ENCODE results near the gene SLC66A2. TPM values are rescaled to one million over a fixed set of nuclear protein-coding genes. Genes with fewer than 3 reads are reported as not detected.

SLC66A2 gene
- total and polyA plus RNA-seq, 8 donors, result 18.1 to 148 (median 24.4) TPM

- H3K27me3 ChIP-seq, result no peaks in the 10 kb centered on the region
- no peak for DNase-seq
- no peak overlapping the region for H3K27ac ChIP-seq
- H3K9me3 ChIP-seq, result no peaks in the 10 kb centered on the region
- WGBS, 5 donors, result 67 to 80% (median 74%) methylated on average over 13 of the region's 13 CpGs
- TF ChIP-seq CTCF (IDR thresholded peaks at IDR 0.05), result no peak
- no peak for TF ChIP-seq EP300 (IDR thresholded peaks at IDR 0.05)
- H3K36me3 ChIP-seq, result peaks cover 7 to 41% (median 35%) of the 10 kb centered on the region in 4 donors
- H3K4me3 ChIP-seq, result no peak overlapping the region
- H3K4me1 ChIP-seq, result peaks cover 0 to 40% (median 21%) of the 10 kb centered on the region in 4 donors
- intact Hi-C loops (cut with DNase I; ENCODE audit: low total_unique reads), result no loop called here
Observed at GRCh38 chr18:79980585-79980984, 29.1 kb upstream of the SLC66A2 start.

DNA sequence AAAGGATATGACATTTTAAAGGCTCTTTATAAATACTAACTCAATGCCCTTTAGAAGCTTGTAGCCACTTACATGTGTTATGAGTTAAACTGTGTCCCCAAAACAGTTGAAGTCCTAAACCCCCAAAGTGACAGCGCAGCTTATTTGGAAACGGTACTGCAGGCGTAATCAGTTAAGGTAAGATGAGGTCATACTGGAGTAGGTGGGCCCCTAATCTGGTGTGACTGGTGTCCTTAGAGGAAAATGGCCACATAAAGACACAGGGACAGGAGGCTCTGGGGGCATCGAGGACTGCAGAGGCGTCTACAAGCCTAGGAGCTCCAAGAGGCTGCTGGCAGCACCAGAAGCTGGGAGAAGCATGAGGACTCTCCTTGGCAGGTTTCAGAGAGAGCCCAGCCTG, 28.4 kb upstream of the SLC66A2 start:
- Histone ChIP-seq H3K27ac (no peak overlapping the region), H3K4me1 (peaks cover 0 to 33% (median 17%) of the 10 kb centered on the region in 4 donors), H3K36me3 (peaks cover 8 to 40% (median 36%) of the 10 kb centered on the region in 4 donors), H3K9me3 (no peaks in the 10 kb centered on the region), H3K27me3 (no peaks in the 10 kb centered on the region), H3K4me3 (no peak overlapping the region)
- 86 to 94% (median 93%) methylated on average over 5 of the region's 5 CpGs for WGBS, 5 donors
- TF ChIP-seq POLR2A (IDR thresholded peaks at IDR 0.05) (no peak), EP300 (IDR thresholded peaks at IDR 0.05) (no peak), POLR2AphosphoS5 (IDR thresholded peaks at IDR 0.05) (no peak), CTCF (IDR thresholded peaks at IDR 0.05) (no peak)
- DNase-seq, result no peak
- intact Hi-C loops (cut with DNase I; ENCODE audit: low total_unique reads), result no loop called here

- H3K4me3 ChIP-seq, result no peak overlapping the region
- intact Hi-C loops (cut with DNase I; ENCODE audit: low total_unique reads), result no loop called here
- H3K36me3 ChIP-seq, result peaks cover 7 to 67% (median 59%) of the 10 kb centered on the region in 4 donors
- WGBS, 5 donors, result 52 to 75% (median 63%) methylated on average over 14 of the region's 14 CpGs
- no peaks in the 10 kb centered on the region for H3K9me3 ChIP-seq
- H3K27me3 ChIP-seq, result no peaks in the 10 kb centered on the region
- peaks cover 0 to 4% (median 0%) of the 10 kb centered on the region in 4 donors for H3K4me1 ChIP-seq
- no peak for DNase-seq
- no peak overlapping the region for H3K27ac ChIP-seq
- no peak for TF ChIP-seq CTCF (IDR thresholded peaks at IDR 0.05)
- no peak for TF ChIP-seq EP300 (IDR thresholded peaks at IDR 0.05)
- no peak for TF ChIP-seq POLR2AphosphoS5 (IDR thresholded peaks at IDR 0.05)
- no peak for TF ChIP-seq POLR2A (IDR thresholded peaks at IDR 0.05)
Observed at GRCh38 chr18:79975985-79976680, 24.7 kb upstream of the SLC66A2 start.

DNA sequence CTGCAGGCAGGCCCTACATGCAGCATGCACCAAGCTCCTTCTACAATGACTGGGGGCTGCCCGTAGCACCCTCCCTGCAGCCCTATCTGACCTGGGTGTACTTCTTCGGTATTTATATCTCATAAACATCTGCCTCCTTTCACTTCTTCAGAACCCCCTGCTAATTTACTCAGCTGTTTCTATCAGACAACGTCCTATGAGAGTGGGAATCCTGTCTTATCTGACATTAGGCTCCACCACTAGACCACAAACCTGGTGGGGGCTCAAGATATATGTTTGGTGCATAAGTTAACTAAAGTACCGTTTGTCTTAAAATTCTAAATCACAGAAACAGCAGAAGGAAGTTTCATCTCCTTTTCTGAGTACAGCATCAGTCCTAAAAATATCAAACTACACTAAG, 23.6 kb upstream of the SLC66A2 start:
- Histone ChIP-seq H3K36me3 (peaks cover 10 to 78% (median 70%) of the 10 kb centered on the region in 4 donors), H3K27me3 (no peaks in the 10 kb centered on the region), H3K4me1 (peaks cover 0 to 4% (median 0%) of the 10 kb centered on the region in 4 donors), H3K27ac (no peak overlapping the region), H3K4me3 (no peak overlapping the region), H3K9me3 (no peaks in the 10 kb centered on the region)
- TF ChIP-seq CTCF (IDR thresholded peaks at IDR 0.05), result no peak
- DNase-seq, result no peak
- intact Hi-C loops (cut with DNase I; ENCODE audit: low total_unique reads), result no loop called here
- 82 to 88% (median 85%) methylated on average over 4 of the region's 4 CpGs for WGBS, 5 donors

Measured in stomach (tissue), 9 donors.